ENCODE data around the gene SF3A2.
"Not testable (repeated sequence)": the region's sequence is repeated elsewhere in the genome, so short reads cannot be mapped to it uniquely, and the experiment has no call there.

SF3A2 gene, protein sequence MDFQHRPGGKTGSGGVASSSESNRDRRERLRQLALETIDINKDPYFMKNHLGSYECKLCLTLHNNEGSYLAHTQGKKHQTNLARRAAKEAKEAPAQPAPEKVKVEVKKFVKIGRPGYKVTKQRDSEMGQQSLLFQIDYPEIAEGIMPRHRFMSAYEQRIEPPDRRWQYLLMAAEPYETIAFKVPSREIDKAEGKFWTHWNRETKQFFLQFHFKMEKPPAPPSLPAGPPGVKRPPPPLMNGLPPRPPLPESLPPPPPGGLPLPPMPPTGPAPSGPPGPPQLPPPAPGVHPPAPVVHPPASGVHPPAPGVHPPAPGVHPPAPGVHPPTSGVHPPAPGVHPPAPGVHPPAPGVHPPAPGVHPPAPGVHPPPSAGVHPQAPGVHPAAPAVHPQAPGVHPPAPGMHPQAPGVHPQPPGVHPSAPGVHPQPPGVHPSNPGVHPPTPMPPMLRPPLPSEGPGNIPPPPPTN

GRCh38 chr19:2236314-2237050, at the start of gene SF3A2, which contains the start of gene PLEKHJ1:
Gene SF3A2 (plus strand): TSS chr19:2236824. CDS start chr19:2243419, 6,595 bp downstream.
Gene PLEKHJ1 (minus strand): TSS chr19:2236329. CDS start chr19:2236248, 81 bp downstream.
- peak; percentile 79 for DNase-seq (ENCODE audit: low read depth, low spot score)

GRCh38 chr19:2187159-2187558, 49.5 kb upstream of the SF3A2 start:
- no peak for DNase-seq (ENCODE audit: low read depth, low spot score)

GRCh38 chr19:2188708-2189385, 47.8 kb upstream of the SF3A2 start:
- DNase-seq (ENCODE audit: low read depth, low spot score): no peak

GRCh38 chr19:2189880-2190279, 46.7 kb upstream of the SF3A2 start:
- DNase-seq (ENCODE audit: low read depth, low spot score): no peak

GRCh38 chr19:2190848-2191455, 45.7 kb upstream of the SF3A2 start:
- no peak for DNase-seq (ENCODE audit: low read depth, low spot score)

DNA sequence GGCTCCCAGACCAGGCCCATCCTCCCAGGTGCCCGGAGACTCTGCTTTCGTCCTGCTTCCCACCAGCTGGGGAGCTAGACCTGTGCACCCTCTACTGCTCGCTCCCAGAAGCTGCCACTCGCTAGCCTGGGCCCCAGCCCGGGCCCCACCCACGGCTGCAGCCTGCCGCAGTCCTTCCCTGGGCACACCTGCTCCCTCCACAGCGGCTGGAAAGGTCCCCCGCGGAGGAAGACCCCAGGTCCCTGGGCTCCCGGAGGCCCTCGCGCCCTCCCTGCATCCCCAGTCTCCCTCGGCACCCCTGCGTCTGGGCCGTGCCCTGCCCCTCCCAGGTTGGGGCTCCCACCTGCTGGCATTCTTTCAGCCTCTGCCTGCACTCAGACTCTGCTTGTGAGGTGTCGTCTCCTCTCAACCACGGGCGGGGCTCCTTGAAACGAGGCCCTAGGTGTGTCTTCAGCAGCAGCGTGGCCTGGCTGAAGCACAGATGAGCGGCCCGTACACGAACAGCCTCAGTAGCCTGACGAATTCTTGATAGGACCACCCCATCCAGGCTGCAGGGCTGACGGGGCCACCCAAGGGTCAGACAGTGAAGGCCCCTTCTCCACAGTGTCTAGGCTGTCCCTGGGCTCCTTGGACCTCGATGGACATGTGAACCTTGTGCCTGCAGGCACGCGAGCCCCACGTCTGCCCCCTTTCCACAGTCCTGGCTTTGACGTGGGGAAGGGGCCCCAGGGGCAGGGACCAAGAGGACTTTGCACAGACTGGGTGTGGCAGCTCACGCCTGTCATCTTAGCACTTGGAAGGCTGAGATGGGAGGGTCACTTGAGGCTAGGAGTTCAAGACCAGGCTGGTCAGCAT, 44.9 kb upstream of the SF3A2 start:
- DNase-seq (ENCODE audit: low read depth, low spot score): no peak

DNA sequence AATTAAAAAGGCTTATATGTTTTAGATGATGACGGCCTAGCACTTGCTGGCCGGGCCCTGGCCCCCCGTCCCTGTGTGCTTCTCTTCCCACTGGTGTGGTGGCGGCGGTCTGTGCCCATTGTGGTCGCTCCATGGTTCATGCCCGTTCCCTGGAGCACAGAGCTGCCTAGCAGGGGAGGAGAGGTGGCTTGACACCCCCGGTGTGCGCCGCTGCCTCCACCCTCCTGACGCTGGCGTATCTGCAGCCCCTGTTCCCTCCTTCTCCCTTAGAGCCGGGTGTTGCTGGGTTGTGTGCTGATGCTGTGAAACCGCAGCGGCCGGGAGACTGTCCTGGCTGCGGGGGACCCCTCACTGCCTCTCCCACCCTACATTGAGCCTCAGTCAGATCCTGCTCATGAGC, 43.8 kb upstream of the SF3A2 start:
- no peak for DNase-seq (ENCODE audit: low read depth, low spot score)

GRCh38 chr19:2193807-2194206, 42.8 kb upstream of the SF3A2 start:
- no peak for DNase-seq (ENCODE audit: low read depth, low spot score)

DNA sequence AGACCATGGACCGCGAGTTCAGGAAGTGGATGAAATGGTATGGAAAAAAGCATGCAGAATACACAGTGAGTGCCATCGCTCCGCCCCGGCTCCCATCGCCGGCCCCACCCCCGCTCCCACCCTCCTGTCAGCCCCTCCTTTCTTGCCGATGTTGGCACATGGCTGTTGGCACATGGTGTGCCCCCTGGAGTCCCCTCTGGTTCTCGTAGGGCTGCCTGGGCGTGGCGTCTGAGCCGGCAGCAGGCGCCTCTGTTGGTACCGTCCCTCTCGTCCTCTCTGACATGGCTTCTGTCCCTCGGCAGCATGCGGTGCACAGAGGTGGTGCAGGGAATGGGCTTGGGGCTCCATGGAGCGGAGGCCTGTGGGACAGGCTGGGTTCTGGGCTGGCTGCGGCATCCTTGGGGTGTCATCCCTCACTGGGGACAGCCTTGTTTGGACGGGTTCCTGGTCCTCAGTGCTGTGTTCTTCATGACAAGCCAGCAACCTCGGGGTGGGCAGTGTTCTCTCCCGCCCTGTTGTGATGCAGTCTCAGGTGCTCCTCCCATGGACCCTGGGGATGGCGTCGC, 42.0 kb upstream of the SF3A2 start:
- no peak for DNase-seq (ENCODE audit: low read depth, low spot score)

DNA sequence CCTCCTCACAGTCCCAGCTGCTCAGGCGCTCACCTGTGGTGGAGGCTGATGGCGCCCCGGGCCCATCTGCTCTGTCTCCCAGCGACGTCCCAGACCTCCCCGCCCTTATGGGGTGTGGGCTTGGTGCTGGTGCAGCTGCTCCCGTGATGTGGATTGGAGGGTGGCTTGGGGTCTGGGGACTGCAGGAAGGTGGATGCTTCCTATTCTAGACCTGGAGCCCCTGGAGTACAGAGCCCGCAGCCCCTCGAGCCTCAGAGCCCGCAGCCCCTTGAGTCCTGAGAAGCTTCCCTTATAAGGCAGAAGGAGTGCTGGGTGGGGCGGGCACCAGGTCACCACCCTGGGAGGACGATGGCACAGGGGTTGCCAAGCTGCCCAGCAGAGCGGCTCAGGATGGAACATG, 41.3 kb upstream of the SF3A2 start:
- DNase-seq (ENCODE audit: low read depth, low spot score): no peak

DNA sequence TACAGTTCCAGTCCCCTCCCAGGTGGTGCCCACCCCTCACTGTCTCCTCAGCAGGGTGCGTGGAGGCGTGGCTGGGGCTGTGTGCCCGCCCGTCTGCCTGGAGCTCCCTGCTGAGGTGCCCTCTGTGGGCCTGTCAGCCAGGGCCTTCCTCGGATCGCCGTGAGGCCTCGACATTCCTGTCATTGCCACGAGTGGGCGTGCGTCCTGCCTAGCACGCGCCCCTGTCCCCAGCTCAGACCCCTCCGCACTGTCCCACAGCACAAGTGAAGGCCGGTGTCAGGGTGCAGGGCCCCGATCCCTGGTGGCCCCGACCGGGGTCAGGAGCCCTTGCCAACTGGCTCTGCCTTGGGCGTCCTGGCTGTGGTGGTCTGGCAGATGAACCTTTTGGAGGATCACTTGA, 40.7 kb upstream of the SF3A2 start:
- DNase-seq (ENCODE audit: low read depth, low spot score): no peak

- no peak for DNase-seq (ENCODE audit: low read depth, low spot score)
Observed at GRCh38 chr19:2197270-2197669, 39.4 kb upstream of the SF3A2 start.

DNA sequence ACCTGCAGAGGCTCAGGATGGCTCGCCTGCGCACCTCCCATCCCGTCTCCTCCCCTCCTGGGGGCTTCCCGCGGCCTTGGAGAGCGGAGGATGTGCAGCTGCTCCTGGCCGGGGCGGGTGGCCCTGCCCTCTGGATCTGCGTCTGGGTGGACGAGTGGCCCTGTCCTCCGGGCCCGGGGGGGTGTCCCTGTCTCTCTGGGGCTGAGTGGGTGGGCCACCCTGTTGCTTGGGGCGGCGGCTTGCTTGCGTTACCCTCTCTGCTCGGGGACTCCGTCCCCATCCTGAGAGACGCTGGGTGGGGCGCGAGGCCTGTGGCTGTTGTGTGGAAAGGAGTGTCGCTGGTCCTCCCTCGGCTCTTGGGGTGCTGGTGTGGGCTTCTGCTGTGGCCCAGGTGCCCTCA, 38.3 kb upstream of the SF3A2 start:
- no peak for DNase-seq (ENCODE audit: low read depth, low spot score)

- no peak for DNase-seq (ENCODE audit: low read depth, low spot score)
Observed at GRCh38 chr19:2199215-2199614, 37.4 kb upstream of the SF3A2 start.

DNA sequence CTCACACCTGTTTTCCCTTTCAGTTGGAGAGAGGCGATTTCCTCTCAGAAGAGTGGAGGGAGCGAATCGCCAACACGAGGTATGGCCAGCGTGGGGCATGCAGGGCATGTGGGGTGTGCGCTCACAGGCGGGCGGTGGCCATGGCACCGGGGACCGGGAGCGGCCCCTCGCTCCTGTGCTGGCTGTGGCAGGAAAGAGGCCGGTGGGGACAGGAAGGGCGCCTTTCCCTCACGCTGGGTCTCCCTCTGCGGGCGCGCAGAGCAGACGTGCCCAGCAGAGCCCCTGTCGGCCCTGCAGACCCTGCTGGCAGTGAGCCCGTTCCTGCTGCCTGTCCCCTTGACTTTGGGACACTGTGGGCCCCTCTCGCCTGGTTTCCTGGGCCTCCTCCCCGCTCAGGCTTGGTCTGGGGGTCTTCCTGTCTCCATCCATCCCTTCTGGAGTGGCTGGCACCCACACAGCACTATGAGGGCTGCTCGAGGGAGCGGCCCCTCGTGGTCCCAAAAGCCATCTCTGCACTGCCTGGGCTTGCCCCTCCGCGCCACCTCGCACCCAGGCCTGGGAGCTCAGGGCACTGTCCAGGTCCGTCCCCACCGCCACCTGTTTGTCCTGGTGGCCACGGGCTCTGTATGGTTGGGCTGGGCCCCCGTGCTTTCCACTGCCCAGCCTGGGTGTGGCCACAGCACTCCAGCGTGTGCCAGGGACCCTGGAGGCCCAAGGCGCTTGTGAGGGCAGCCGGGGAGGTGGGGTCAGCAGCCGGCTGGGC, 36.6 kb upstream of the SF3A2 start:
- no peak for DNase-seq (ENCODE audit: low read depth, low spot score)

GRCh38 chr19:2200624-2201294, 35.9 kb upstream of the SF3A2 start:
- DNase-seq (ENCODE audit: low read depth, low spot score): not testable (repeated sequence)

DNA sequence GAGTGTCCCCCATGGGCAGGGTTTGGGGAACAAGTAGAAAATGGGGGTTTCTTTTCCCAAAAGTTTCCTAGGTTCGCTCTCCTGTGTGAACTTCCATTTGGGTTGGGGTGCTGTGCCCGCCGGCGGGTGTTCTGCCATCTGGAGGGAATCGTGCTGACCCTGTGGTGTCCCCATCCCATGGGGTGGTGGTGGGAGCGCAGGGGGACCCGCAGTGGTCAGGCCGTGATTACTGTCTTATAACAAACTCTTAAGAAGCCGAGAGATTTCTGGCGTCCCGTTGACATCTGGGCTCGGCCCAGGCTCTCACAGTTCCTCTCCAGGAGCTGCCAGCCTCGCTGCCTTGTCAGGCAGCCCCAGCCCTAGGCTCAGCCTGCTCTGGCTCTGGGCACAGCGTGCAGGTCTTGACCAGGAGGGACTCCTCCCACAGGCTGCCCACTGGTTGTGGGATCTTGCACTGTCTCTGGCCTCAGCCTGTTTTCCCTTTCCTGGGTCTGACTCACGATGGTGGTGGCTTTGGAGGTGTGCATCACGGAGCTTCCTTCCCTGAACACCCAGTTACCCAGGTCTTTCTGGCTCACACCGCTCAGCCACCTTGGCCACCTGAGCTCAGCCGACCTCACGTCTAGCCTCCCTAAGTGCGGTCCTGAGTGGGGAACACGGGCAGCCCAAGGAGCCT, 35.0 kb upstream of the SF3A2 start:
- no peak for DNase-seq (ENCODE audit: low read depth, low spot score)

- no peak for DNase-seq (ENCODE audit: low read depth, low spot score)
Observed at GRCh38 chr19:2202366-2202765, 34.3 kb upstream of the SF3A2 start.

GRCh38 chr19:2207008-2207407, 29.6 kb upstream of the SF3A2 start:
- DNase-seq (ENCODE audit: low read depth, low spot score): no peak
